Measurements from ENCODE around the gene NCK2.

The NCK2 gene

GRCh38 chr2:105744909-105745853 lies at the start of gene NCK2:
TSS of gene NCK2 (plus strand) at chr2:105744912. CDS start at chr2:105855064, 110,152 bp downstream.
- Histone ChIP-seq H3K27me3 (ENCODE audit: insufficient read depth, low read length) (no peaks in the 10 kb centered on the region), H3K4me3 (ENCODE audit: low read length) (peak within 1 kb of the TSS; percentile 89), H3K9me3 (ENCODE audit: low read length) (peaks cover 5% of the 10 kb centered on the region), H2AFZ (ENCODE audit: low read depth, low read length) (peak within 1 kb of the TSS; percentile 84), H3K36me3 (ENCODE audit: insufficient read depth, low read length) (peaks cover 6% of the 10 kb centered on the region), H3K4me1 (ENCODE audit: insufficient read depth, low read length) (peaks cover 22% of the 10 kb centered on the region)

GRCh38 chr2:105697781-105698449 lies 46.8 kb upstream of the NCK2 start:
- Histone ChIP-seq H3K4me3 (ENCODE audit: low read length) (no peak overlapping the region), H2AFZ (ENCODE audit: low read depth, low read length) (no peak overlapping the region), H3K27me3 (ENCODE audit: insufficient read depth, low read length) (no peaks in the 10 kb centered on the region), H3K4me1 (ENCODE audit: insufficient read depth, low read length) (peaks cover 4% of the 10 kb centered on the region), H3K36me3 (ENCODE audit: insufficient read depth, low read length) (no peaks in the 10 kb centered on the region), H3K9me3 (ENCODE audit: low read length) (no peaks in the 10 kb centered on the region)

GRCh38 chr2:105698820-105699219 lies 45.9 kb upstream of the NCK2 start:
- H3K4me1 ChIP-seq (ENCODE audit: insufficient read depth, low read length): peaks cover 4% of the 10 kb centered on the region
- no peaks in the 10 kb centered on the region for H3K36me3 ChIP-seq (ENCODE audit: insufficient read depth, low read length)
- no peaks in the 10 kb centered on the region for H3K9me3 ChIP-seq (ENCODE audit: low read length)
- H3K27me3 ChIP-seq (ENCODE audit: insufficient read depth, low read length): no peaks in the 10 kb centered on the region
- no peak overlapping the region for H3K4me3 ChIP-seq (ENCODE audit: low read length)
- H2AFZ ChIP-seq (ENCODE audit: low read depth, low read length): no peak overlapping the region

- H3K9me3 ChIP-seq (ENCODE audit: low read length): no peaks in the 10 kb centered on the region
- H3K4me3 ChIP-seq (ENCODE audit: low read length): no peak overlapping the region
- no peaks in the 10 kb centered on the region for H3K36me3 ChIP-seq (ENCODE audit: insufficient read depth, low read length)
- no peaks in the 10 kb centered on the region for H3K27me3 ChIP-seq (ENCODE audit: insufficient read depth, low read length)
- no peak overlapping the region for H2AFZ ChIP-seq (ENCODE audit: low read depth, low read length)
- peaks cover 4% of the 10 kb centered on the region for H3K4me1 ChIP-seq (ENCODE audit: insufficient read depth, low read length)
Observed at GRCh38 chr2:105701042-105701441, 43.7 kb upstream of the NCK2 start.

DNA sequence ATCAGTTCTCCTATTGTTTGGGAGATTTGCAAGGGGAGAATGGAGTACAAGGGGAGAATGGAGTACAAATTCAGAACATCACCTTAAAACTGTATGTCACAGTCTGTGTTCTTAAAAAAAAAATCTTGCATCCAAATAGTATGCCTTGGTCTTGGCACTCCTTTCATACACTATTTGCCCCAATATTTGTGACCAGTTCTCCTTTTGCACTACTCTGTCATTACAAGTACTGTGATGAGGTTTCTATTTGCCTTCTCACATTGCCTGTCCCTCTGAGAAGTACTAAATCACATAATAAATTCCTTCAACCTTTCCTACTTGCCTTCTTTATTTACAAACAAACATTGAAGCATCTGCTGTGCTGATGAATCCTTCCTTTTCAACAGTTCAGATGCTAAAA lies 36.0 kb upstream of the NCK2 start:
- no peaks in the 10 kb centered on the region for H3K9me3 ChIP-seq (ENCODE audit: low read length)
- H3K4me1 ChIP-seq (ENCODE audit: insufficient read depth, low read length): peaks cover 10% of the 10 kb centered on the region
- H3K4me3 ChIP-seq (ENCODE audit: low read length): no peak overlapping the region
- H3K27me3 ChIP-seq (ENCODE audit: insufficient read depth, low read length): no peaks in the 10 kb centered on the region
- H2AFZ ChIP-seq (ENCODE audit: low read depth, low read length): no peak overlapping the region
- H3K36me3 ChIP-seq (ENCODE audit: insufficient read depth, low read length): no peaks in the 10 kb centered on the region

DNA sequence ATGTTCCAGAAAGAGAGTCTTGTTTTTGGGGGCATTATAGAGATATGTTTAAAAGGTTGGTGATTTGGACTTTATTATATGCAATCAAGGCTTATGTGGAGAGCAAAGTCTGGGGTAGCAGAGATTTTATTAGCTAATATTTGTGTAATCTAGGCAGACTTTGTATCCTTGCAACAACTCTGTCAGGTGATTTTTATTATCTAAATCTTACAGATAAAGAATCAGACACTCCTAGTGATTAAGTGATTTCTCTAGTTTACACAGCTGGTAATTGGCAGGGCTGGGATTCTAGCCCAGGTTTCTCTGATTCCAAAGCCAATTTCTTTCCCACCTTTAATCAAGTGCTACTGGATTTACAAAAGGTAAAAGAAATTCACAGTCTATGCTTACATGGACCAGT lies 33.3 kb upstream of the NCK2 start:
- Histone ChIP-seq H3K36me3 (ENCODE audit: insufficient read depth, low read length) (no peaks in the 10 kb centered on the region), H2AFZ (ENCODE audit: low read depth, low read length) (no peak overlapping the region)

DNA sequence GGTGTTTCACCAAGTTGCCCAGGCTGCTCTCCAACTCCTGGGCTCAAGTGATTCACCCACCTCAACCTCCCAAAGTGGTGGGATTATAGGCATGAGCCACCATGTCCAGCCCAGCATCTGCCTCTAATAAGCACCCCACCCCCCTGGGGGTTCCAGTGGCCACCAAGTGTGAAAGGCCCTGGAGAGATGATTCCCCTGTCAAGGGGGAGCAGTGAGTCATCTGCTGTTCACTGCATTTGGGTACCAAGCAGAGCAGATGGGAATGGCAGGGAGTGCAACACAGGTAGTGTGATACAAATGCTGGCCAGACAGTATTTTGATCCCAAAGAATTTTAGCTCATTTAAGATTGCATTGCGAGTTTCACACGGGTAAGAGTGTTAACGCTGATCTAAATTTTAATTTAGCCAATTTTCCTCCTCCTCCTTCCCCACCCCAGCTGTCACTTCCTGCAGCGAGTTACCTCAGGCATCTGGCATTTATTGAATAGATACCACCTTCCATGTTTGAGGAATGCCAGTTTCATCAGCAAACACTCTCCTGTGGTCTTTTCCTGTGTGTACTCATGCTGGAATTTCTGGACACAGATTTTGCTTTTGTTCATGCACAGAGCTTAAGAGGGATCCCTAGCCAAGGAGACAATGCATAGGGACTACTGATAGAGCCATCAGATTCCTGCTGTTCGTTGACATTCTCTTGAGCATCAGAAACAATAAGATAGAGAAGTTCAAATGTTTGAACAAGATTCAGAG lies 32.4 kb upstream of the NCK2 start:
- Histone ChIP-seq H3K4me1 (ENCODE audit: insufficient read depth, low read length) (peaks cover 10% of the 10 kb centered on the region), H3K4me3 (ENCODE audit: low read length) (no peak overlapping the region), H3K27me3 (ENCODE audit: insufficient read depth, low read length) (no peaks in the 10 kb centered on the region), H3K9me3 (ENCODE audit: low read length) (no peaks in the 10 kb centered on the region), H2AFZ (ENCODE audit: low read depth, low read length) (no peak overlapping the region), H3K36me3 (ENCODE audit: insufficient read depth, low read length) (no peaks in the 10 kb centered on the region)

More for the DNA sequence above, 33.3 kb upstream of the NCK2 start:
- Histone ChIP-seq H3K9me3 (ENCODE audit: low read length) (no peaks in the 10 kb centered on the region), H3K27me3 (ENCODE audit: insufficient read depth, low read length) (no peaks in the 10 kb centered on the region), H3K4me3 (ENCODE audit: low read length) (no peak overlapping the region), H3K4me1 (ENCODE audit: insufficient read depth, low read length) (peaks cover 10% of the 10 kb centered on the region)

- no peaks in the 10 kb centered on the region for H3K36me3 ChIP-seq (ENCODE audit: insufficient read depth, low read length)
- H2AFZ ChIP-seq (ENCODE audit: low read depth, low read length): no peak overlapping the region
- H3K27me3 ChIP-seq (ENCODE audit: insufficient read depth, low read length): no peaks in the 10 kb centered on the region
- H3K9me3 ChIP-seq (ENCODE audit: low read length): no peaks in the 10 kb centered on the region
- peaks cover 10% of the 10 kb centered on the region for H3K4me1 ChIP-seq (ENCODE audit: insufficient read depth, low read length)
- no peak overlapping the region for H3K4me3 ChIP-seq (ENCODE audit: low read length)
Observed at GRCh38 chr2:105712981-105713596, 31.6 kb upstream of the NCK2 start.

DNA sequence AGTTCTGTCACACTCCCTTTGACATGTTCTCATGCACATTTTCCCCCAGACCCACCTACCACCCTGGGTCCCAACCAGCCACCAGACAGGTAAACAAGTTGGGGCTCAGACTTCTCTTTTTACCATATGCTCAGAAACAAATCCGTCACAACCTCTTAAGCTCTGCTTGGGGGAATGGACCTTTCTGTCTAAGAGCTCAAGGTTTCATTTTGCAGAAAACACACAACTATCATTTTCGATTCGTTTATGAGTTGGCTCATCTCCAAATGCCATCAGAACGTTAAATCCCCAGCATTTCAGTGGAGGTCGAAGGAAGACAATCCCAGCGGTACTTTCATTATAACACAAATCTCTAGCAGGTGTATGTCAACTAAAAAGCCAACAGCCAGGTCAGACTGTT lies 30.6 kb upstream of the NCK2 start:
- no peak overlapping the region for H2AFZ ChIP-seq (ENCODE audit: low read depth, low read length)
- H3K4me1 ChIP-seq (ENCODE audit: insufficient read depth, low read length): peaks cover 10% of the 10 kb centered on the region
- H3K9me3 ChIP-seq (ENCODE audit: low read length): no peaks in the 10 kb centered on the region
- no peaks in the 10 kb centered on the region for H3K27me3 ChIP-seq (ENCODE audit: insufficient read depth, low read length)
- H3K36me3 ChIP-seq (ENCODE audit: insufficient read depth, low read length): no peaks in the 10 kb centered on the region
- H3K4me3 ChIP-seq (ENCODE audit: low read length): no peak overlapping the region

GRCh38 chr2:105718846-105719481 lies 25.7 kb upstream of the NCK2 start:
- no peaks in the 10 kb centered on the region for H3K36me3 ChIP-seq (ENCODE audit: insufficient read depth, low read length)
- H3K9me3 ChIP-seq (ENCODE audit: low read length): no peaks in the 10 kb centered on the region
- no peaks in the 10 kb centered on the region for H3K27me3 ChIP-seq (ENCODE audit: insufficient read depth, low read length)
- H3K4me1 ChIP-seq (ENCODE audit: insufficient read depth, low read length): no peaks in the 10 kb centered on the region
- no peak overlapping the region for H2AFZ ChIP-seq (ENCODE audit: low read depth, low read length)
- no peak overlapping the region for H3K4me3 ChIP-seq (ENCODE audit: low read length)

- Histone ChIP-seq H3K9me3 (ENCODE audit: low read length) (peaks cover under 1% of the 10 kb centered on the region), H3K27me3 (ENCODE audit: insufficient read depth, low read length) (no peaks in the 10 kb centered on the region), H3K4me1 (ENCODE audit: insufficient read depth, low read length) (no peaks in the 10 kb centered on the region), H3K4me3 (ENCODE audit: low read length) (no peak overlapping the region), H2AFZ (ENCODE audit: low read depth, low read length) (no peak overlapping the region), H3K36me3 (ENCODE audit: insufficient read depth, low read length) (no peaks in the 10 kb centered on the region)
Observed at GRCh38 chr2:105721991-105722511, 22.7 kb upstream of the NCK2 start.

DNA sequence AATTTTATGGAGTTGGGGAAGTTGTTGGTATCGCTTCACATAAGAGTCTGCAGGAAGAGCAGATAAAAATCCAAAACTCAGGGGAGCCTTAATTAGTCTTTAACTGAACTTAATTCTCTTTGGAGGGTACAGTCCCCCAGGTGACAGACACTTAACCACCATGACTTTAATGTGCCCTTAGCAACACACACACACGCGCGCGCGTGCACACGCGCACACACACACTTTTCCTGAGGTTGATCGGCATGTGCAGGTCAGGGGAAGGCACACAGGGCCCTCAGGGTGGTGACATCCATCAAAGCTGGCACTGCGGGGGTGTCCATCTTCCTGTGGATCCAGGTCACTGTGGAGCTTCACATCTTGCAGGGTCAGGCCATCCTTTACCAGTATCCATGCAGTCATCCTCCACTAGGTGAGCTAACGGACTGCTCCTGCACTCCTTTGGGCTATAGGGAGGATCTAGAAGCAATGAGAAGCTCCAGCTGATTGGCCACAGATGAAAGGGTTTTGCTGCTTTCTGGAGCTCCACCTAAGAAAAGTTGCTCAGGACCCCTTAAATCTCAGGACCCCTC lies 21.9 kb upstream of the NCK2 start:
- H2AFZ ChIP-seq (ENCODE audit: low read depth, low read length): no peak overlapping the region
- no peaks in the 10 kb centered on the region for H3K27me3 ChIP-seq (ENCODE audit: insufficient read depth, low read length)
- no peak overlapping the region for H3K4me3 ChIP-seq (ENCODE audit: low read length)
- H3K36me3 ChIP-seq (ENCODE audit: insufficient read depth, low read length): no peaks in the 10 kb centered on the region
- peaks cover 4% of the 10 kb centered on the region for H3K9me3 ChIP-seq (ENCODE audit: low read length)
- H3K4me1 ChIP-seq (ENCODE audit: insufficient read depth, low read length): no peaks in the 10 kb centered on the region
